Embryonic facial prominence (tissue), 1 donor: ENCODE data around the gene CRTAC1.

Experiments used
- DNase-seq: peaks from one replicate; pipeline ENCODE4 v3.0.0-alpha.2; 2016; ENCODE audit errors: extremely low spot score

The CRTAC1 gene

GRCh38 chr10:98030093-98030821 is at the start of gene CRTAC1:
TSS of gene CRTAC1 (minus strand) at chr10:98030621. CDS start at chr10:98030472, 149 bp downstream.
- peak; percentile 29 for DNase-seq

GRCh38 chr10:98078774-98079173 is 48.4 kb upstream of the CRTAC1 start:
- DNase-seq, result no peak

- DNase-seq, result no peak
These were observed 46.8 kb upstream of the CRTAC1 start for GRCh38 chr10:98077223-98077622.

GRCh38 chr10:98076086-98076485 is 45.7 kb upstream of the CRTAC1 start:
- no peak for DNase-seq

- no peak for DNase-seq
These were observed 44.0 kb upstream of the CRTAC1 start for GRCh38 chr10:98074315-98074911.

- DNase-seq, result no peak
These were observed 36.7 kb upstream of the CRTAC1 start for GRCh38 chr10:98067165-98067564.

- DNase-seq, result no peak
These were observed 33.3 kb upstream of the CRTAC1 start for GRCh38 chr10:98063740-98064027.

GRCh38 chr10:98062424-98062823 is 32.0 kb upstream of the CRTAC1 start:
- DNase-seq, result no peak

GRCh38 chr10:98060079-98060478 is 29.7 kb upstream of the CRTAC1 start:
- DNase-seq, result no peak

GRCh38 chr10:98058295-98058694 is 27.9 kb upstream of the CRTAC1 start:
- DNase-seq, result no peak

GRCh38 chr10:98055841-98056516 is 25.6 kb upstream of the CRTAC1 start:
- no peak for DNase-seq

- no peak for DNase-seq
These were observed 16.8 kb upstream of the CRTAC1 start for GRCh38 chr10:98047009-98047741.

GRCh38 chr10:98045785-98046389 is 15.5 kb upstream of the CRTAC1 start:
- DNase-seq, result peak; percentile 48

GRCh38 chr10:98041352-98042043 is 11.1 kb upstream of the CRTAC1 start:
- DNase-seq, result no peak

GRCh38 chr10:98039690-98040381 is 9.4 kb upstream of the CRTAC1 start:
- DNase-seq, result no peak

GRCh38 chr10:98038288-98038687 is 7.9 kb upstream of the CRTAC1 start:
- DNase-seq, result no peak

- DNase-seq, result no peak
These were observed 5.2 kb upstream of the CRTAC1 start for GRCh38 chr10:98035599-98035998.

- DNase-seq, result no peak
These were observed 3.1 kb upstream of the CRTAC1 start for GRCh38 chr10:98033515-98033914.

GRCh38 chr10:98031440-98031839 is 1.0 kb upstream of the CRTAC1 start:
- no peak for DNase-seq

- DNase-seq, result no peak
These were observed 590 bp upstream of the CRTAC1 start for GRCh38 chr10:98030991-98031431.
